ENCODE measurements around the gene TUBGCP6. TPM values are rescaled to one million over a fixed set of nuclear protein-coding genes. Genes with fewer than 3 reads are reported as not detected.

Gene TUBGCP6
- total RNA-seq, 4 donors from 2014 or later, result 51.5 to 163 (median 111) TPM

DNA sequence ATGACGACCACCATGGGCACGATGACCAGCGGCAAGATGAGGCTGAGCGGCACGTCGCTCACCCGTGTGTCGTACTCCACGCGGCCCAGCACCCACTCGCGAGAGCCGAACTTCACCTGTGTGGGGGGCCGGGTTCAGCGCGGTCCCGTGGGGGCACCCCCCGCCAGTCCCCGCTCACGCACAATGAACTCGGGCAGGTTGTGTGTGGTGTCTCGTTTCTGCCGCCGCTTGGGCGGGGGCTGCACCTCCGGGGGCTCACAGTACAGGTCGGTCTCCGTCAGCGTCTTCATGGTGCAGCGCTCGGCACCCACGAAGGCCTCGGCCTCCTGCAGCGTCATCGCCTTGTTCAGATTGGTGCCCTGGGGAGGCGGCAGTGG, 36.5 kb upstream of the TUBGCP6 start:
- Histone ChIP-seq H3K9me3 (no peaks in the 10 kb centered on the region), H3K36me3 (peaks cover 0 to 94% (median 0%) of the 10 kb centered on the region in 3 donors), H3K27me3 (no peaks in the 10 kb centered on the region), H3K4me1 (peaks cover 0 to 8% (median 0%) of the 10 kb centered on the region in 4 donors), H3K27ac (peak overlapping the region in 1 of 4 donors; percentile 62), H3K4me3 (no peak overlapping the region)
- no peak for TF ChIP-seq POLR2A (IDR thresholded peaks at IDR 0.05)
- TF ChIP-seq, protein P1, sequence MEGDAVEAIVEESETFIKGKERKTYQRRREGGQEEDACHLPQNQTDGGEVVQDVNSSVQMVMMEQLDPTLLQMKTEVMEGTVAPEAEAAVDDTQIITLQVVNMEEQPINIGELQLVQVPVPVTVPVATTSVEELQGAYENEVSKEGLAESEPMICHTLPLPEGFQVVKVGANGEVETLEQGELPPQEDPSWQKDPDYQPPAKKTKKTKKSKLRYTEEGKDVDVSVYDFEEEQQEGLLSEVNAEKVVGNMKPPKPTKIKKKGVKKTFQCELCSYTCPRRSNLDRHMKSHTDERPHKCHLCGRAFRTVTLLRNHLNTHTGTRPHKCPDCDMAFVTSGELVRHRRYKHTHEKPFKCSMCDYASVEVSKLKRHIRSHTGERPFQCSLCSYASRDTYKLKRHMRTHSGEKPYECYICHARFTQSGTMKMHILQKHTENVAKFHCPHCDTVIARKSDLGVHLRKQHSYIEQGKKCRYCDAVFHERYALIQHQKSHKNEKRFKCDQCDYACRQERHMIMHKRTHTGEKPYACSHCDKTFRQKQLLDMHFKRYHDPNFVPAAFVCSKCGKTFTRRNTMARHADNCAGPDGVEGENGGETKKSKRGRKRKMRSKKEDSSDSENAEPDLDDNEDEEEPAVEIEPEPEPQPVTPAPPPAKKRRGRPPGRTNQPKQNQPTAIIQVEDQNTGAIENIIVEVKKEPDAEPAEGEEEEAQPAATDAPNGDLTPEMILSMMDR (IDR thresholded peaks at IDR 0.05), result no peak
- no peak for DNase-seq

DNA sequence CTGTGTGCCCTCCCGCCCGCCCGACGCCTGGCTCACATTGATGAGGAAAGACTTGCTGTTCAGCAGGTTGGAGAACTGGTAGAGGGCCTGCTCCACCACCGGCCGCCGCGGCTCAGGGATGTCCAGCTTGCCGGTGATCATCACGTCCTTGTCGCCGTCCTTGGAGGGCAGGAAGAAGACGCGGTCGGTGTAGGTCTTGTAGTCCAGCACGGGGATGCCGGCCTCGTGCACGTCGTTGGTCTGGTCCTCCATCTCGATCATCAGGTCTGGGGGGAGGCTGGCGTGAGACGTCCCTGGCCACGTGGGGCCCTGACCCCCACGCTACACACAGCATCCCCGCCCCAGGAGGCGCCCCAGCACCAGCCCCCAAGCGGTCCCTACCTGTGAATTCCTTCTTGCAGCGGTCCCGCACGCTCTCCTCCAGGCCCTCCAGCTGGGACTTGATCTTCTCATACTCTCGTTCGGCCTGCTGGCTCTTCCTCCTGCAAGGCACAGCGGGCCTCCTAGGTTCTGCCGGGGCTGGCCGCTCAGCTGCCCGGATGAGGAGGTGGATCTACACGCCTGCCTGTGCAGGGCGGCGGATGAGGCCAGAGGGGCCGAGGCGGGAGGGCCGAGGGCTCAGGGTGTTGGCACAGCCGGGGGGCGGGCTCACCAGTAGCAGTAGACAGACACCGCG, 36.0 kb upstream of the TUBGCP6 start:
- Histone ChIP-seq H3K4me1 (peaks cover 0 to 8% (median 0%) of the 10 kb centered on the region in 4 donors), H3K36me3 (peaks cover 0 to 94% (median 0%) of the 10 kb centered on the region in 3 donors), H3K9me3 (no peaks in the 10 kb centered on the region), H3K27ac (no peak overlapping the region), H3K27me3 (no peaks in the 10 kb centered on the region), H3K4me3 (no peak overlapping the region)
- TF ChIP-seq, protein P1 (IDR thresholded peaks at IDR 0.05), result no peak
- TF ChIP-seq POLR2A (IDR thresholded peaks at IDR 0.05), result no peak
- no peak for DNase-seq

DNA sequence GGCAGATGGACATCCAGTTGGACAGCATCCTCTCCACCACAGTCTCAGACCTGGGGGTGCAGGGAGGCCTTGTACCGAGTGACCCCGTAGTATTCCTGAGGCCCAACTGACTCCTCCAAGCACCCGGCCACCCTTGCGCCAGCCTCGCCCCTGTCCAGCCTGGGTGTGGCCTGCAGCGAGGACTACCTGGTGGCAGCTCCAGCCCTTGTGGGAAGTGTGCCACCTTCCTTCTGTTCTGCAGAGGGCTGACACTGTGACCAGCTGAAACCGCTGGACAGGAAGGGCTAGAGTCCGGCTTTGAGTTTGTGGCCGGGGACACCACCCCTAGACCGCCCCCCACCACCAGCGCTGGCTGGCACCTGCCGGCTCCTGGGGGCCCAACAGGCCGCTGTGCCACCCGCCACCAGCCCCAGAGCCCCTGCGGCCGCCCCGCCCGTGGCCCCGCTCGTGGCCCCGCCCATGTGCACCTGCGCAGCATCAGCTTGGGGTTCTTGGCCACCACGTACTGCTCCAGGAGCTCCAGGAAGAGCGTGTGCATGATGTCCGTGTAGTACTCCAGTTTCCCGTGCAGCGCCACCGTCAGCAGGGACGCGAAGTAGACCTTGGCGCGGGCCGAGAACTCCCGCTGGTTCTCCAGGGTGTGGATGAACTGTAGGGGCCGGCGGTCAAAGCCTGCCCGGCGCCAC, 35.3 kb upstream of the TUBGCP6 start:
- no peak overlapping the region for H3K27ac ChIP-seq
- no peaks in the 10 kb centered on the region for H3K9me3 ChIP-seq
- no peak for DNase-seq
- peaks cover 0 to 8% (median 0%) of the 10 kb centered on the region in 4 donors for H3K4me1 ChIP-seq
- H3K36me3 ChIP-seq, result peaks cover 0 to 98% (median 0%) of the 10 kb centered on the region in 3 donors
- TF ChIP-seq, protein P1 (IDR thresholded peaks at IDR 0.05), result no peak
- TF ChIP-seq POLR2A (IDR thresholded peaks at IDR 0.05), result no peak
- no peak overlapping the region for H3K4me3 ChIP-seq
- H3K27me3 ChIP-seq, result no peaks in the 10 kb centered on the region

DNA sequence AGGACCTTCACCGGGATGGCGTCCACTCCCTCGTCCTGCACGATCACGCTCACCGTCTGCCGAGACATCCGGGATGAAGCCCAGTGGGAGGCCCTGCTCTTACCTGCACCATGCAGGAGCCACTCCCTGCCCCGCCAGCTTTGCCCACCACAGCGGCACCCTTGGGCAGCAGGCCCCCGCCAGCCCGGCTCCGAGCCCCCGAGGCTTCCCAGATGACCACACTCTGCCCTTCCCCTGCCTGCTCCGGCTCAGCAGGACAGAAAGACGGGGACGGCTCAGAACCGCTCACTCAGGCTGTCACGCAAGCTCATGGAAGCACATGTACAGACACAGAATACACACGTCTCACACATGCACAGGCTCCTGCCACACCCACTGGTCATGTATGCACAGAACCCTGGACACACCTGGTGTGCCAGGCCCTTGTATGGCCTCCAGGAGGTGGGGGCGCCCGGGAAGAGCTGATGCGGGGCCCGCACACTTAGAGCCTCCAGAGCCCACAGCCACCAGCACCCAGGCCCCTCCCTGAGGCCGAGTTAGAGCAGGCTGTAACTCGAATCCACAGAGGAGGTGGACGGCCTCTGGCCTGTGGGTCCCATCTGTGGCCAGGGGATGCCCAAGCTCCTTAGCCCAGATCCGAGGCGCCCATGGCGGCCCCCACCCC, 34.3 kb upstream of the TUBGCP6 start:
- Histone ChIP-seq H3K4me1 (peaks cover 0 to 8% (median 0%) of the 10 kb centered on the region in 4 donors), H3K27ac (no peak overlapping the region), H3K9me3 (no peaks in the 10 kb centered on the region), H3K27me3 (no peaks in the 10 kb centered on the region), H3K4me3 (no peak overlapping the region), H3K36me3 (peaks cover 0 to 95% (median 0%) of the 10 kb centered on the region in 3 donors)
- no peak for TF ChIP-seq POLR2A (IDR thresholded peaks at IDR 0.05)
- TF ChIP-seq, protein P1 (IDR thresholded peaks at IDR 0.05), result no peak
- DNase-seq, result no peak

DNA sequence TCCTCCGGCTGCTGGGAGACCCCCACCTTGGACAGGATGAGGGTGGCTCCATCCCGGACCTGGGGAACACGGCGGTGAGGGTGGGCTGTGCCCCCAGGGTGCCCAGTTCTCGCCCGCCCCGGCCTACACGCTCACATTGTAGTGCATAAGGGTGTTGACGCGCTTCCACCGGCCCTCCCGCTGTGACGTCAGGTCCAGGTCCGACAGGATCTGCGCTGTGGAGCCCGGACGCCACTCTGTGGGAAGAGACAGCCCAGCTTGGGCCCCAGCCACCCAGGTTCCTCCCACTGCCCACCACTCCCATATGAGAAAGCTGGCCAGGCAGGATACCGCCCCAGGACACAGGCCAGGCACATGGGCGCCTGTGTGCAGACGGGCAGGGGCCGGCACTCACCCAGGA, 33.6 kb upstream of the TUBGCP6 start:
- no peak for DNase-seq
- H3K4me3 ChIP-seq, result no peak overlapping the region
- H3K36me3 ChIP-seq, result peaks cover 0 to 91% (median 0%) of the 10 kb centered on the region in 3 donors
- H3K4me1 ChIP-seq, result peaks cover 0 to 8% (median 0%) of the 10 kb centered on the region in 4 donors
- TF ChIP-seq, protein P1 (IDR thresholded peaks at IDR 0.05), result no peak
- no peak for TF ChIP-seq POLR2A (IDR thresholded peaks at IDR 0.05)
- no peak overlapping the region for H3K27ac ChIP-seq
- H3K9me3 ChIP-seq, result no peaks in the 10 kb centered on the region
- no peaks in the 10 kb centered on the region for H3K27me3 ChIP-seq
